GM19468 (cell line): ENCODE measurements around the gene FGD6.
"Not testable (repeated sequence)": the region's sequence is repeated elsewhere in the genome, so short reads cannot be mapped to it uniquely, and the experiment has no call there.

ENCODE experiments used
- ATAC-seq: cut with Tn5 transposase; IDR thresholded peaks from one replicate; pipeline ENCODE4 v1.9.1; 2021; ENCODE audit warnings: mild to moderate bottlenecking, moderate library complexity, moderate number of reproducible peaks; ENCODE audit not compliant: unreplicated experiment; ENCODE audit errors: extremely low read depth

FGD6 gene

DNA sequence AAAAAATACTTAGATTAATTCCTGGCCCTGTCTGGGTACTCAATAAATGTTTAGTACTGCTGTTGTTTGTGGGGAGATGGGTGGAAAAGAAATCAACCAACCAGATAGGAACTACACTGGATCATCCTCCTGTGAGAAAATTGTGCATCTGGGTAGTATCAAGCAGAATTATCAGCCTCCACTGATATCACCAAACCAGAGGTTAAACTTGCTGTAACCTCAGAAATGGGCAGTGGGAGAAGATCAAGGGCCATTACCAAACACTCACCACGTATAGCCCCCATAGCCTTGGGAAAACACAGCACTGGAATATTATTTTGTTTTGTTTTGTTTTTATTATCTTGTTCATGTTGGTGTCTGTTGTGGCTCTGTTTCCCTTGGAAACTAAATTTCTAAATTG lies 20.0 kb upstream of the FGD6 start:
- ATAC-seq: no peak

DNA sequence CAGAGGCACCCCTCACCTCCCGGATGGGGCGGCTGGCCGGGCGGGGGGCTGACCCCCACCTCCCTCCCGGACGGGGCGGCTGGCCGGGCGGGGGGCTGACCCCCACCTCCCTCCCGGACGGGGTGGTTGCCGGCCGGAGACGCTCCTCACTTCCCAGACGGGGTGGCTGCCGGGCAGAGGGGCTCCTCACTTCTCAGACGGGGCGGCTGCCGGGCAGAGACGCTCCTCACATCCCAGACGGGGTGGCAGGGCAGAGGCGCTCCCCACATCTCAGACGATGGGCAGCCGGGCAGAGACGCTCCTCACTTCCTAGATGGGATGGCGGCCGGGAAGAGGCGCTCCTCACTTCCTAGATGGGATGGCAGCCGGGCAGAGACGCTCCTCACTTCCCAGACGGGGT lies 18.4 kb upstream of the FGD6 start:
- ATAC-seq: not testable (repeated sequence)

DNA sequence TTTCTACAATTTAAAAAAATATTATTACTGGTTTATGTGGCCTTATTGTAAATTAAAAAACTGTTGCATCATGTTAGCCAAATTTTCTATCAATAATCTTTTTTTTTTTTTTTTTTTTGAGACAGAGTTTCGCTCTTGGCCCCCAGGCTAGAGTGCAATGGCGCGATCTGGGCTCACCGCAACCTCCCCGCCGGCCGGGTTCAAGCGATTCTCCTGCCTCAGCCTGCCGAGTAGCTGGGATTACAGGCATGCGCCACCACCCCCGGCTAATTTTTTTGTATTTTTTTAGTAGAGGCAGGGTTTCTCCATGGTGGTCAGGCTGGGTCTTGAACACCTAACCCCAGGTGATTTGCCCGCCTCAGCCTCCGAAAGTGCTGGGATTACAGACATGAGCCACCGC lies 16.9 kb upstream of the FGD6 start:
- not testable (repeated sequence) for ATAC-seq

DNA sequence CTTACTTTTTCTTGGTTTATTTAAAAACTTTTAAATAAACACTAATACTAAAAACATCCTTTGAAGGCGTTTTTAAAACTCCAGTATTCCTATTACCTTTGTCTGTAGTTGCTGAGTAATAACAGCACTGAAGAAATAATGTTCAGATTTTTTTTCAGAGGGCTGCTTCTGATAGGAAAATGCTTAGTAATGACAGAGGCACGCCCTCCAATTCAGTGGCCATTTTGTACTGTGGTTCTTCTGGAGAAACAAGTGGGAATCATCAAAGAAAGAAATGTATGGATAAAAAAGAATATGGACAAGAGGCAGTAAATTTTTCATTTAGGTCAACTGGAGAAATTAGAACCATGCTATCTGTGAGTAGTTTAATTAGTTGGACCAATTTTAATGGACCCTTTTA lies 13.9 kb upstream of the FGD6 start:
- no peak for ATAC-seq

DNA sequence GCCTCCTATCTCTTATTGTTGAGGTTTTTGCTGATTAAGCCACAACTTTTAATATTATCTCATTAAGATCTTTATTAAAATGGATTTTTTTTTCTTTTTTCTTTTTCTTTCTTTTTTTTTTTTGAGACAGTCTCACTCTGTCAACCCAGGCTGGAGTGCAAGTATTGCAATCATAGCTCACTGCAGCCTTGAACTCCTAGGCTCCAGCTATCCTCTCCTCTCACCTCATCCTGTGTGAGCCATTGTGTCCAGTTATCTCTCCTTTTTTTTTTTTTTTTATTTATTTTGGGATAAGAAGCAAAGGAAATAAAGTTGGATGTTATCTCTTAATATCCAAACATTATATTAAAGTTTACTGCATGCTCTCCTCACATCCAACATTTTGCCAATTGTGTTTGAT lies 13.0 kb upstream of the FGD6 start:
- no peak for ATAC-seq

DNA sequence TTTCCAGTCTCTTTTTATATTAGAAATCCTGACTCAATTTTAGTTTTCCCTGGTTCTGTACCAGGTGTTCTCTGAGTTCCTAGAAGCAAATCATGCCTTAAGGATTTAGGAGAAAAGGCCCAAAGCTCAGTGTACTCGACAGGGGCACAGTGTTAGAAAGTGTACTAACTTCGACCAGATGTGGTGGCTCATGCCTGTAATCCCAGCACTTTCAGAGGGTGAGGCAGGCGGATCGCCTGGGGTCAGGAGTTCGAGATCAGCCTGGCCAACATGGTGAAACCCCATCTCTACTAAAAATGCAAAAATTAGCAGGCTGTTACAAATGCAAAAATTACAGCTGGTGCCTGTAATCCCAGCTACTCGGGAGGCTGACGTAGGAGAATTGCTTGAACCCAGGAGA lies 12.4 kb upstream of the FGD6 start:
- no peak for ATAC-seq

DNA sequence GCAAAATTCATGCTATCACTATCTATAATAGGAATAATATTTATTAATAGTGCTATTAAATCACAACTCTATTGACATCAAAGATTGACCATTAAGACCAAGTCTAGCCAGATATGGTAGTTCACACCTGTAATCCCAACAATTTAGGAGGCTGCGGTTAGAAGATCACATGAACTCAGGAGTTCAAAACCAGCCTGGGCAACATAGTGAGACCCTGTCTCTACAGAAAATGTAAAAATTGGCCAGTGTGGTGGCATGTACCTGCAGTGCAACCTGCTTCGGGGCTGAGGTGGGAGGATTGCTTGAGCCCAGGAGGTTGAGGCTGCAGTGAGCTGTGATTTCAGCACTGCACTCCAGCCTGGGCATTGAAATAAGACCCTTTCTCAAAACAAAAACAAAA lies 11.3 kb upstream of the FGD6 start:
- ATAC-seq: no peak

DNA sequence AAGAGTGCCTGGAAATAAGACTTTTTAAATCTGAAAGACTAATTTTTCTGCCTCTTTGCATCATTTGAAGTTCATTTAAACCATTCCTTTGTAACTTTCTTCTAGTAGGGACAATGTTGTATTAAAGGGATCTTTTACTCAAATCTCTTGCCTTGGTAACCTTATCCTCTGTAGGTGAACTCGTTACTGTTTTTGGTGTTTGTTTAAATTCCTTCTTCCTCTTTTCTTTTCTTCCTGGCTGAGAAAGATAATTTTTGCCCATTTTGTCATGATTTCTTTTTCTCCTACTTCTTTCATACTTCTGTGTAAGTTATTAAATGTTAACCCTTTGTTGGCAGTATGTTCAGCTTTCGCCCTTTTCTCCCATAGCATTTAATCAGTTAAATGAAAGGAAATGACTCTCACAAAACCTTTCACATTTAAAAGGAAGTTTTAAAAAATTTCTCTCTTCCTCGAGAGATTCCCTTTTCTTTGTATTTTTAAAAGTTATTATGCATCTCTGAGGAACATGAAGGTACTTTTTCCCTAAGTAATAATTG lies 10.6 kb upstream of the FGD6 start:
- ATAC-seq: no peak

DNA sequence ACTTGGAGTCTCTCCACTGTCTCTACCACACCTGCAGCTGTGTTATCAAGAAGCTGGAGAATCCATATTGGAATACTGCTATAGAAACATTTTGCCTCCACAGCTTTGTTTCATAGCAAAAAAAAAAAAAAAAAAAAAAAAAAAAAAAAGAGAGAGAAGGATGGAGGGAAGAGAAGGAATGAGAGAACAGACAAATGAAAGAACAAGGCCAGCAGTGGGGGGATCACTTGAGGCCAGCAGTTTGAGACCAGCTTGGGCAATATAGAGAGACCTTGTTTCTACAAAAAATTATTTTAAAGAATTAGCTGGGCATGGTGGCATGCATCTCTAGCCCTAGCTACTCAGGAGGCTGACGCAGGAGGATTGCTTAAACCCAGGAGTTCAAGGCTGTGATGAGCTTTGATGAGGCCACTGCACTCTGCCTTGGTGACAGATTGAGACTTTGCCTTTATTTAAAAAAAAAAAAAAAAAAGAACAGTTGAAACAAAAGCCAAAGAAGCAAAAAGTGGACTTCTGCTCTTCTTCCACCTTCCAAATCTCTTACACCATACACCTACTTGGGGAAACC lies 8.5 kb upstream of the FGD6 start:
- no peak for ATAC-seq

DNA sequence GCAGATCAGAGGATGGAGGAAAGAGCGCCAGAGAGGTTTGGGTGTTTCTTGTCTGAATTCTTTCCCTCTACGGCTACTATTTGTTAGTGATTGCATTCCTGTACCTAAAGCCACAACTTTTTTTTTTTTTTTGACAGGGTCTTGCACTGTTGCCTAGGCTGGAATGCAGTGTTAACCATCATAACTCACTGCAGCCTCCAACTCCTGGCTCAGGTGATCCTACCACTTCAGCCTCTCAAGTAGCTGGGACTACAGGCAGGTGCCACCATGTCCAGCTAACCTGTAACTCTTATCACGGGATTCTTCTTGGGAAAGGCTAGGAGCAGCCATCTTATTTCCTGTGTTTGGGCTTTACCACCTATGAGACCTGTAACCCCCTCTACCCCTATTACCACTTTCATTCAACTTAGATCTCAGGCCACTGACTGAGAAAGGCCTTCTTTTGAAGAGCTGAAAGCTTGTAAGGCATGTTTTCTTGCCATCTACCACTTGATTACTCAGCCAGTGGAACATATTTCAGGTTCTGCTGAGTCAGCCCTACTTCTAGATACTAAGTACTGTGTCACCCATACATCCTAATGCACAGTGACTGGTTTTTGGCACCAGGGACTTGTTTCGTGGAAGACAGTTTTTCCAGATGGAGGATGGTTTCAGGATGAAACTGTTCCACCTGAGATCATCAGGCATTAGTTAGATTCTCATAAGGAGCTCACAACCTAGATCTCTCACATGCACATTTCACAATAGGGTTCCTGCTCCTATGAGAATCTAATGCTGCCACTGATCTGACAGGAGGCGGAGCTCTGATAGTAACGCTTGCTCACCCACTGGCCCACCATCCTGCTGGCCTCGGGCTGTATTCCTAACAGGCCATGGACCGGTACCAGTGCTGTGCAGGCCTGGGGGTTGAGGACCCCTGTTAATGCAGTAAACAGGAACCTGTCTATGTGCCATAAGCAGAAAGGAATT lies 7.2 kb upstream of the FGD6 start:
- no peak for ATAC-seq

DNA sequence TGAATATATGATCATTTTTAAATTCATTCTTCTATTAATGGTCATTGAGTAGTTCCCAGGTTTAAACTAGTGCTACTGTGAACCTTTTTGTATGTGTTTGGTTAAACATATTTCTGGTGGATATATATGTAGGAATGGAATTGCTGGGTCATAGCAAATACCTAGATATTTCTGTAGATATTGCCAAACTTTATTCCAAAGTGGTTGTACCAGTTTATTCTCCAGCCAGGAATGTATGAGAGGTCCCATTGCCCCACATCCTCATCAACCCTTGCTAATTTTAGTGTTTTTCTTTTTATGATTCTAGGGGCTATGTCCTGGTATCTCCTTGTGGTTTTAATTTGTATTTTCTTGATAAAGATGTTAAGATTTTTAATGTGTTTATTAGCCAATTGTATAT lies 3.5 kb upstream of the FGD6 start:
- ATAC-seq: no peak

DNA sequence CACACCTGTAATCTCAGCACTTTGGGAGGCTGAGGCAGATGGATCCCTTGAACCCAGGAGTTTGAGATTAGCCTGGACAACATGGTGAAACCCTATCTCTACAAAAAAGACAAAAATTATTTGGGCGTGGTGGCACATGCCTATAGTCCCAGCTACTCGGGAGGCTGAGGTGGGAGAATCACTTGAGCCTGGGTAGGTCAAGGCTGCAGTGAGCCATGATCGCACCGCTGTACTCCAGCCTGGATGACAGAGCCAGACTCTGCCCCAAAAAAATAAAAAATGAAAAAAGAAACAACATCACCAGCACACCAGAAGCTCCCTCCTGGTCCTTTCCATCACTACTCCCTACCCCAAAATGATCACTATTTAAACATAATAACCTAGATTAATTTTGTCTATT lies 2.9 kb upstream of the FGD6 start:
- ATAC-seq: no peak

DNA sequence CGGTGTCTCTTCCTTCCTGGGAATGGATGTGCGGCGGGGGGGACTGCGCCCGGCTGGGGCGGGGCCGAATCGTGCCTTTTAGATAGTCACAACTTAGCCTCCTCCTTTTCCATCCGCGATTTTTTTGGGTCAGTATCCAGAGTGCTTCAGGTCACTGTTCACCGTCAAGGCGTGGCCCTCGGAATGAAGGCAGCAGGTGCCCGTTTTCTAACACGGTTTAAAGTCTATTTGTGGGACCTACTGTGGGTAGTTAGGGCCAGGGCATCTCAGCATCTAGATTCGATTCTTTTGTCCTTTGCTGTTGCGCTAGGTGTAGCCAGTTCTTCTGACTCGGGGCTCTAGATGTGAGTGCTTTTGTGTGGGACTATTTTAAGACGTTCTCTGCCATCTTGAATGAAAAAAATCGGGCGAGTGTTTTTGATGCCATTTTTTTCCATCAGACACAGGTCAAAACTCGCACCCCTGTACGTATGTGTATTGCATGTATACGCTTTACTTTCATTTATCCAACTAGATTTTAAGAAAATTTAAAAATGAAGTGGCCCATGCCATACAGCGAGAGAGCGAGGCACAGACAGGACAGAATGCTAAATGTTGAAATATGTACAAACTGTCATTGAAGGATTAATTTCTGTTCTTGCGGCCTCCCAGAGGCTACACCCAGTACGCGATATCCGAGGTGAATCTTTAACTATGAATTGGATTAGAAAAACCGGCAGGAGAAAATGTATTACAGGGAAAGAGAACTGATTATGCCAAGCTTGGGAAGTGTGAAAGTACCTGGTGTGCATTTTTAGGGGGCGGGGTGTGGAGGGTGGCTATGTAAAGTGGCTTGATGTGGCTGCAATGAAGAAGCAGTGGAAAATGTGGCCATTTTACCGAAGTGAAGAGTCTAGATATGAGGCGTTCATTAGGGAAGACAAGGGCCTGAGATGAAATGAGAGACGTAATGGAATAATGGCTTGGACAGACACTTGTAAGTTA lies 1.2 kb upstream of the FGD6 start:
- ATAC-seq: no peak

DNA sequence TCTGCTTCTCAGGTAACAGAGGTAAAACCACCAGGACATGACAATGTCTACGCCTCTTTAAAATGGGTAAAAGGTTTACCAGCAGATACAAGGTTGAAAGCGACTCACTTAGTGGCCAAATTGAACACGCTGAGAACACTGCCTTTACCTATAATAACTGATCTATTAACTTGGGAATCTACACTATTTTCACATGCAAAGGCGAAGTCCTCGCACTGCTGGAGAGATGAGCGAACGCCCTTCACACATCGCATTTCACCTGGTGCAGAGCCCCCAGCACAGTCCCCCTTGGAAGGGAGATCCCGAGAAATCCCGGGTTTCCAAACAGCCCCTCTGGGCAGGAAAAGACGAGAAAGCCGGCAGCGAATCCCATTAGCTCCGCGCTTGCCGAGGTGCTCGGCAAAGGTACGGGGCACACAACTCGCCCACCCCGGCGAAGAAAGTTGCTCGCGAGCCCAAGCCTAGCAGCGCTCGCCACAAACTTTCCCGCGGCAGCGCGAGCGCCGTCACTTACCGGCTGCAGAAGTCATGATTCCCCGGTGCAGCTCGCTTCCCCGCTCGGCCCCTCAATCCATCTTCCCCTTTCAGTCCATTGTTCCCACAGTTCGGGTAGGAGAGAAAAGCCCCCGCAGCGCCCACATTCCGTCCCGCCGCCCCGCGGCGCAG lies 423 bp downstream of the FGD6 start:
- peak; percentile 6 for ATAC-seq

DNA sequence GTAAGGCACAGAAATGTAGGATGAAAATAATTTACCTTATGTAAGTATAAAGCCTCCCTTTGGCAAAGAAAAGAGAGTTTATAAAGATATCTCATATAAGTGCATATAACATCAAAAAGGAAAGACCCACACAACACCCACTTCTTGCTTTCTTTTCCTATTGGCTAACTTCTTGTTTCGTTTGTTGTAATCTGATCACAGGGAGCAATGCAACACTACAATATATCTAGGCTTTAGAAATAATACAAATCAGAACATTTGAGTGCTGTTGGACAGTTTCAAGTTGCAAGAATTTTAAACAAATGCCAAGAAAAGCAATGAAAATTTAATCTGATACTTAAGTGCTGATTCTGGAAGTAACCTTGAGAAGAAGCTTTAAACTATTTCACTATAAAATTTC lies 1.3 kb downstream of the FGD6 start:
- ATAC-seq: no peak

DNA sequence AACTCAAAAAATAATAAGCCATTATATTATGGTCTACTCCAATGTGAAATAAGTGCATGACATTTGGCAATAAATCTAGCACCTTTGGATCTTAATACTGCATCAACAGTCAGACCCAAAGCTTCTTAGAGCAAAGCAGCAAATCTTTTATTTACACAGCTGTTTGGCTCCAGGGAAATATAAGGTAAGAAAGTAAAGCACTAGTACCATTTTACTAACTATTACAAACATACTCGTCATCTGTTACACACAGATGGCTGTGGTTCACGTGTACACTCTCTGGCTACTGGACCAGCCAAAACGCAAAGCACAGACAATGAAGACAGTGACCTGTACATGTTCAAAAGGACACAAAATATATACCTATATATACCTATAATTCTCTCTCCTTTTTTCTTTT lies 2.8 kb downstream of the FGD6 start:
- no peak for ATAC-seq

DNA sequence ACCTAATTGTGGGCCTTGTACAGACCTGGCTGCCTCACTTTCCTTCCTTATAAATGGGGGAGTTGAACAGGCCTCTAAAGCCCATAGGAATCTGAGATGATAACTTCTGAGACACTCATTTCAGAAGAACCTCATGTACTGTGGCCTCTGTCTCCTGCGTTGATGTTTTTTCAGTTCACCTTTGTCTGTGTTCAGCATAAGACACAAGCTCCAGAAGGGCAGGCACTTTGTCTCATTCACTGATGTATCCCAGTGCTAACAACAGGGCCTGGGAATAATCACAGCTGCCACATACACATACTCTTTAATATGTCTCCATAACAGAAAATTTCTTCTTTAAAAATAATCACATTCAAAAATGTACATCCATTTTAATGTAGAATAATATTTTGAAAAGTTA lies 3.3 kb downstream of the FGD6 start:
- ATAC-seq: no peak

DNA sequence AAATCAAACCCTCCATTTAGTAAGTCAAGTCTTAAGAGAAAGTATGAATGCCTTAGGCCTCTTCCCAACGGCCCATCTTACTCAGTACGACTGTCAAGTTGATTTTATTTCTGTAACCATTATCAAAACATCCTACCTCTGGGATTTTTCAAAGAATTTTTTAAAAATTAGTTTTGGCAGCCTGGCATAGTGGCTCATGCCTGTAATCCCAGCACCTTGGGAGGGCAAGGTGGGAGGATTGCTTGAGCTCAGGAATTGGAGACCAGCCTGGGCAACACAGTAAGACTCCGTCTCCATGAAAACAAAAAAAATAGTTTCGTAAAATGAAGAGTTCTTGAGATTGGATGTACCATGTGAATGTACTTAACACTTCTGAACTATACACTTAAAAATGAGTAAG lies 4.1 kb downstream of the FGD6 start:
- ATAC-seq: no peak

DNA sequence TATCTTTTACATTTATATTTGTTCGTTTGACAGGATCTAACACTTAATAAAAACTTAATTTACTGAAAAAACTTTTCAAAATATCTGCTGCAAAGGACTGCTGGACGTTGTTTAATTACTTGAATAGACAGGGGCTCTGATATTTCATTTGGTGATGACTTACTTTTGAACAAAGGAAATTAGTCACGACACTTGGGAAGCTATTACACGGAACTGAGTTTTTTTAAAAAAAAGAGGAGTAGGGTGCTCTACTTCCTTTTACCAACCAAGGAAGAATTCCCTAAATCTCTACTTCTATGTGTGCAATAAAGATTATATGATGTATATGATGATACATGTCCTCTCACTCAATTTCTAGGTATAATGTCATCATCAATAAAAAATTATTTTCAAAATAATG lies 4.7 kb downstream of the FGD6 start:
- no peak for ATAC-seq

DNA sequence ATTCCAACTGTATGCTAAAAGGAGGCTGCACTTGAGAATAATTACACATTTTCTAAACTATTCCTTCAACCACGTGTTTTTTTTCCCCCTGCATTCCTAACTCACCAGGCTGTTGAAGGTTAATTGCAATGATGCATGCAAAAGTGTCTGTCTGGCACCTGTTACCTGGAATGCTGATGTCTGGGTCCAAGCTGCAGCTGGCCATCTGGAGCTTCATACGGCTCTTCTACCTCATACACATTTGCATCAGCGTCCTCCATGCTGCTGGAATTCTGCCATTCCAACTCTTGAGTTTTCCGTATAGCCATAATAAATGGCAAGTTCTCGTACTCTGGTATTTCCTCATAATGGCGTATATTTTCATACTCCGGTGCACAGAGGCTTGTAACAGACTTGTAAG lies 8.6 kb downstream of the FGD6 start:
- ATAC-seq: no peak
